Upper lobe of left lung (tissue), 4 donors: ENCODE results near the gene NAGPA.

Experiments used
- CTCF ChIP-seq, 6 experiments: fragments of 450-650 bp in 4 of 6; fragments of 200-600 bp in 2 of 6; sonication (generic) in 2 of 6; IDR thresholded peaks; one replicate each; pipeline ENCODE4 v1.5.1; 2016 to 2019; ENCODE audit warnings: antibody characterized with exemption in 6 of 6
- EP300 ChIP-seq, 4 donors: sonication (generic); formaldehyde crosslinking; IDR thresholded peaks; one replicate each; pipeline ENCODE4 v1.5.1; 2017; ENCODE audit warnings: antibody characterized with exemption in 4 of 4, control low read depth in 2 of 4
- POLR2A ChIP-seq, 4 donors: fragments of 450-650 bp; IDR thresholded peaks; one replicate each; pipeline ENCODE4 v1.5.1; 2016 to 2017; ENCODE audit warnings: antibody characterized with exemption in 4 of 4, mild to moderate bottlenecking in 2 of 4
- POLR2AphosphoS5 ChIP-seq, 2 donors: sonication (generic); formaldehyde crosslinking; IDR thresholded peaks; one replicate each; pipeline ENCODE4 v1.5.1; 2017; ENCODE audit warnings: antibody characterized with exemption in 2 of 2

GRCh38 chr16:5004311-5004710, 29.4 kb downstream of the NAGPA start:
- TF ChIP-seq CTCF (IDR thresholded peaks at IDR 0.05) (no peak), POLR2AphosphoS5 (IDR thresholded peaks at IDR 0.05) (no peak), POLR2A (IDR thresholded peaks at IDR 0.05) (no peak), EP300 (IDR thresholded peaks at IDR 0.05) (no peak)
